Neural crest cell (in vitro differentiated cells): Measurements from ENCODE around the gene PKN1. TPM values are rescaled to one million over a fixed set of nuclear protein-coding genes. Genes with fewer than 3 reads are reported as not detected.

Source experiments
- DNase-seq: peaks from one replicate; pipeline ENCODE4 v3.0.0; 2021; ENCODE audit warnings: low read depth, mixed read lengths, low spot score
- H3K27ac Mint-ChIP-seq: one replicate; pipeline ENCODE4 v1.8.0; 2021; ENCODE audit warnings: mild to moderate bottlenecking, mixed read lengths; ENCODE audit not compliant: unreplicated experiment
- H3K27me3 Mint-ChIP-seq: 2 replicates; pipeline ENCODE4 v1.8.0; 2021; ENCODE audit warnings: low read depth, mild to moderate bottlenecking, mixed read lengths
- H3K36me3 Mint-ChIP-seq: 2 replicates; pipeline ENCODE4 v1.8.0; 2021; ENCODE audit warnings: low read depth, mild to moderate bottlenecking, mixed read lengths
- H3K4me1 Mint-ChIP-seq: 2 replicates; pipeline ENCODE4 v1.8.0; 2021; ENCODE audit warnings: mixed read lengths
- H3K4me3 Mint-ChIP-seq: one replicate; pipeline ENCODE4 v1.8.0; 2021; ENCODE audit warnings: mild to moderate bottlenecking, mixed read lengths
- H3K9me3 Mint-ChIP-seq: 2 replicates; pipeline ENCODE4 v1.8.0; 2021; ENCODE audit warnings: mixed read lengths
- total RNA-seq: library from RNA; stranded (reverse); gene quantifications from 2 replicates; pipeline ENCODE4 v1.2.1, GENCODE V29; 2021
- TF ChIP-seq, protein P1 (sequence below): fragments of 200-600 bp; sonication (generic); conservative IDR thresholded peaks from 2 replicates; pipeline ENCODE4 v1.5.0; 2021; ENCODE audit warnings: antibody characterized with exemption, mild to moderate bottlenecking

The PKN1 gene
- total RNA-seq, 1 donor from 2014 or later = 126 TPM

DNA sequence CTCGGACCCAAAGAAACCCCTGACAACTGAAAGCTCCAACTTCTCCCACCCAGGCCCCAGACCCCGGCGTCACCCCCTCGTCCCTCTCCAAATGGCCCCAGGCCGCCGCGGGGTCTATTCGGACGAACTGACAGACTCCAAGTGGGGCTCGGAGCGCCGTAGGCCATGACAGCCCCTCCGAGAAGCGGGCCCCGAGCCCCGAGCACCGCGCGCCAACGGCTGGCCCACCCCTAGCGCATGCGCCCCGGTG is 14.3 kb upstream of the PKN1 start:
- Mint-ChIP-seq H3K36me3 (peaks cover 8% of the 10 kb centered on the region), H3K4me3 (peak overlapping the region; percentile 95), H3K27me3 (peaks cover 2% of the 10 kb centered on the region), H3K27ac (peak overlapping the region; percentile 72), H3K4me1 (peaks cover 44% of the 10 kb centered on the region), H3K9me3 (no peaks in the 10 kb centered on the region)
- TF ChIP-seq, protein P1, sequence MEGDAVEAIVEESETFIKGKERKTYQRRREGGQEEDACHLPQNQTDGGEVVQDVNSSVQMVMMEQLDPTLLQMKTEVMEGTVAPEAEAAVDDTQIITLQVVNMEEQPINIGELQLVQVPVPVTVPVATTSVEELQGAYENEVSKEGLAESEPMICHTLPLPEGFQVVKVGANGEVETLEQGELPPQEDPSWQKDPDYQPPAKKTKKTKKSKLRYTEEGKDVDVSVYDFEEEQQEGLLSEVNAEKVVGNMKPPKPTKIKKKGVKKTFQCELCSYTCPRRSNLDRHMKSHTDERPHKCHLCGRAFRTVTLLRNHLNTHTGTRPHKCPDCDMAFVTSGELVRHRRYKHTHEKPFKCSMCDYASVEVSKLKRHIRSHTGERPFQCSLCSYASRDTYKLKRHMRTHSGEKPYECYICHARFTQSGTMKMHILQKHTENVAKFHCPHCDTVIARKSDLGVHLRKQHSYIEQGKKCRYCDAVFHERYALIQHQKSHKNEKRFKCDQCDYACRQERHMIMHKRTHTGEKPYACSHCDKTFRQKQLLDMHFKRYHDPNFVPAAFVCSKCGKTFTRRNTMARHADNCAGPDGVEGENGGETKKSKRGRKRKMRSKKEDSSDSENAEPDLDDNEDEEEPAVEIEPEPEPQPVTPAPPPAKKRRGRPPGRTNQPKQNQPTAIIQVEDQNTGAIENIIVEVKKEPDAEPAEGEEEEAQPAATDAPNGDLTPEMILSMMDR = no peak
- no peak for DNase-seq

- peaks cover 2% of the 10 kb centered on the region for H3K27me3 Mint-ChIP-seq
- peak within 1 kb of the TSS; percentile 72 for H3K27ac Mint-ChIP-seq
- peak; percentile 88 for DNase-seq
- TF ChIP-seq, protein P1 = no peak
- H3K36me3 Mint-ChIP-seq = peaks cover 8% of the 10 kb centered on the region
- no peaks in the 10 kb centered on the region for H3K9me3 Mint-ChIP-seq
- peak within 1 kb of the TSS; percentile 95 for H3K4me3 Mint-ChIP-seq
- H3K4me1 Mint-ChIP-seq = peaks cover 41% of the 10 kb centered on the region
Observed at GRCh38 chr19:14419106-14419813, 13.8 kb upstream of the PKN1 start, which contains the start of gene DDX39A. Gene DDX39A, minus strand, starts transcription at chr19:14419341. Its CDS starts 6,121 bp downstream, at chr19:14413220.

GRCh38 chr19:14425696-14426138 is 7.4 kb upstream of the PKN1 start:
- Mint-ChIP-seq H3K9me3 (no peaks in the 10 kb centered on the region), H3K27me3 (peaks cover 12% of the 10 kb centered on the region), H3K36me3 (no peaks in the 10 kb centered on the region), H3K27ac (no peak overlapping the region), H3K4me1 (peaks cover 5% of the 10 kb centered on the region), H3K4me3 (no peak overlapping the region)
- TF ChIP-seq, protein P1 = no peak
- DNase-seq = no peak

- H3K4me3 Mint-ChIP-seq = peak overlapping the region; percentile 41
Observed at GRCh38 chr19:14427461-14427860, 5.6 kb upstream of the PKN1 start.

DNA sequence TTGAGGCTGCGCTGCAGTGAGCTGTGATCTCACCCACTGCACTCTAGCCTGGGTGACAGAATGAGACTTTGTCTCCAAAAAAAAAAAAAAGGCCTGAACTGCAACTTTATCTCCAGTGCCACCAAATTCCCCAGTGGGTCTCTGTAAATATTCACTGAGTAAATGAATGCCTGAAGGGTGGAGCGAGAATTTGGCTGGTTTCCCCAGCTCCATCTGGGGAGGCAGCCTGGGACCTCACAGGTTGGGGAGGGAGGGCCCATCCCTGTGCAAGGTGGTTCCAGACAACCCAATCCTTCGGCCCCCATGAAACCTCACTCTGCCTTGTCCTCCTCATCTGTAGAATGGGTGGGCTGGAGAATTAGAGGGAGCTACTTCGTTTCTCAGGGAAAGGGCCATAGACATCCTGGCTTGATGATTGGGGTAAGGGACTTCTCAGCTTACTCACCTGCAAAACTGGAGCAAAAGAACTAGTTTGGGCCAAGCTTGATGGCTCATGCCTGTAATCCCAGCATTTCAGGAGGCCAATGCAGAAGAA is 4.2 kb upstream of the PKN1 start:
- Mint-ChIP-seq H3K36me3 (no peaks in the 10 kb centered on the region), H3K4me1 (peaks cover 5% of the 10 kb centered on the region), H3K27ac (no peak overlapping the region), H3K4me3 (peak overlapping the region; percentile 45), H3K9me3 (no peaks in the 10 kb centered on the region), H3K27me3 (peaks cover 20% of the 10 kb centered on the region)
- no peak for DNase-seq
- TF ChIP-seq, protein P1 = no peak

More at GRCh38 chr19:14427461-14427860, 5.6 kb upstream of the PKN1 start:
- no peak overlapping the region for H3K27ac Mint-ChIP-seq
- TF ChIP-seq, protein P1 = no peak
- no peaks in the 10 kb centered on the region for H3K9me3 Mint-ChIP-seq
- no peaks in the 10 kb centered on the region for H3K36me3 Mint-ChIP-seq
- peaks cover 5% of the 10 kb centered on the region for H3K4me1 Mint-ChIP-seq
- peaks cover 22% of the 10 kb centered on the region for H3K27me3 Mint-ChIP-seq
- no peak for DNase-seq
